ENCODE results near the gene ENOX2.

Gene ENOX2

DNA sequence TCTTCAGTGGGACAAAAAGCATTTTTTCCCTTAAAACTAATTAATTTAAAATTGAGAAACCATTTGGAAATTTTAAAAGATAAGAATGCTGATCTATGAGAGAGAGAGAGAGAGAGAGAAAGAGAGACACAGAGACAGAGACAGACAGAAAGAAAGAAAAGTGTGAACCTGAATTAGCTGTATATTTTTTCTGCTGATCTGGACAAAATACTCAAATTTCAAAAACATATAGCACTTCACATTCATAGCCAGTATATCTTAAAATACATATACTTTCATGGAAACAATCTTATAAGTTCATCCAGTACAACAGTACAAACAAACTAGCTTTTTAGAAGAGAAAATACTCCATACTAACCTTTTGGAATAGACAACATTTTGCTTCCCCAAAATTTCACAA, 18.4 kb downstream of the ENOX2 start:
- no peak for DNase-seq

GRCh38 chrX:130879869-130880268, 23.1 kb downstream of the ENOX2 start:
- no peak for DNase-seq

DNA sequence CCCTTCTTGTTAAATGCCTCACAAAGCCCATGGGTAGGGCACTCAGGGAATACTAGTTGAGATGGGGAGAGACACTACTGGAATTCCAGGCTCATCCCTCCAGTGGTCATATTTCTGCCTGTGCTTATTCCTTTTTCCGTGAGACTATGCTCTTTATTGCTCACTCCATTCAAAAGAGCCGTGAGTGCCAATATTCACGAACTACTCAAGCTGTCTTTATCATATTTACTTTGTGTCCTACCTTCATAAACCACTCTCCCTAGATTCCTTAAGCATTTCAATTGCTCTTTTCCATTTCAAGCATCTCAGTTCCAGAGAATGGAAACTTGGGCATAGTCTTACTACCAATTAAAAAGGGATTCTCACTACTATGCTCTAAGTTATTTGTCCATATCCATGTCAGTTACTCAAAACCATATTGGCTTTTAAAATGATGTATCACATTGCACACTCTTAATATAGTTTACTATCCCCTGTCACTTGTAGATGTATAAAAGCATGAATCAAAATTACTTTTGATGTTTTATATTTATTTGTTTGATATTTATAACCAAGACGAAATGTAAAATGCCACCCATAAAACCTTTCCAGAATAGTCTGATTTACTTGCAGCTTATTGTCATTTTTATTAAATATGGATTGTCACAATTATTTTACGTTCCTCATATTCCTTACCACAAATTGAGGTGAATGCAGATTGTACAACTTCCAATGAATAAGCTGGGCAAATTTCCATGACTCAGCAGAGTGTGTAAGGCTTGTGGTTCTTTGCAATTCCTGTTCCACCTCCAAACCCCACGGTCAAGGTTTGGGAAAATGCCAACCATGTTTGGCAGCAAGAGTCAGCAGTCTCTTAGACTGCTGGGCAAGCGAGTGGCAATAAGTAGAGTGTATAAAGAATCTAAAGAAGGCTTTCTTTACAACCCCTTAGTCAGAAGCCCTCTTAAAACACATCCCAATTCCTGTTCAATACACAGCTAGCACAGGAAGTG, 24.4 kb downstream of the ENOX2 start:
- no peak for DNase-seq

DNA sequence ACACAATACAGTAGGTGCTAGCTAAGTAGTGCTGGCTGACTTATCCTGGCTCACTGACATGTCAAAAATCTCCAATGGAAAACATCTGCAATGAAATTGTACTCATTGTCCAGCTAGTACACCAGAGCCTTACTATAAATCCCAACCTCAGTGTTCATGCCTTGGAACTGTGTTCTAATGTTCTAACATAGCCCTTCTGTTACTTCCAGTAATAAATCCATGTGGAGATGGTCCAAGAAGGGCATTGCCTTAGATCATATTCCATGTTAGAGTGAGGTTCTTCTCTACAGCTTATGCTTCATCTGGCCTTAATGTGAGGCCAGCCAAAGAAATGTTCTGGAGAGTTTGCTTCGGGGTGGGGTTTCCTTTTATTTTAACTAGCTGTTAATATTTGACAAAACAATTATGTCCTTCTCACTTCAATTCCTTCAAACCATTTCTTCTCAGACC, 25.1 kb downstream of the ENOX2 start:
- DNase-seq: no peak

DNA sequence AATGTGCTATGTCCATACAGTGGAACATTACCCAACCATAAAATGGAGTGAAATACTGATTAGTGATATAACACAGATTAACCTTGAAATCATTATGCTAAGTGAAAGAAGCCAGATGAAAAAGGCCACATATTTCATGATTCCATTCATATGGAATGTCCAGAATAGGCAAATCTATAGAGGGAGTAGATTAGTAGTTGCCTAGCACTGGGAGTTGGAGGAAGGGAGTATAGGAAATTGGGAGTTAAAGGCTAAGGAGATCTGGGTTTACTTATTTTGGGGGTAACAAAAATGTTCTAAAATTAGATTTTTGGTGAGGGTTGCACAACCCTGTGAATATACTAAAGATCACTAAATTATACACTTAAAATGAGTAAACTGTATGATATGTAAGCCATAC, 26.8 kb downstream of the ENOX2 start:
- DNase-seq: no peak

GRCh38 chrX:130874751-130875150, 28.3 kb downstream of the ENOX2 start:
- no peak for DNase-seq

DNA sequence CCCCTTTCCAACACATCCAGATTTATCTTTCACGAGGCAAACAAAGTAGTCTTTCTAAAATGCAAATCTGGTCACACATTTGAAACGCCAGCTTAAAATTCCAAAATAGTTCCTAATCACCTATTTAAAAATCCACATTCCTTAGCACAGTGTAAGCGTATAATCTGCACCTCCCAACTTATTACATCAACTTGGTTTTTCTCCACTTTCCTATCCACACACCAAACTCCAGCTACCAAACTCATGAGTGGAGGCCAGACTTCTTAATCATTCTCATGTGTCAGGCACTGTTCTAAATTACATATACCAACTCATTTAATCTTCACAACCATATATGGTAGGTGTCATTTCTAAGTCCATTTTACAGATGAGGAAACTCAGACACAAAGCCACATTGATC, 33.8 kb downstream of the ENOX2 start:
- DNase-seq: no peak

GRCh38 chrX:130861462-130861861, 41.5 kb downstream of the ENOX2 start:
- DNase-seq: no peak

GRCh38 chrX:130857207-130857606, 45.8 kb downstream of the ENOX2 start:
- no peak for DNase-seq

- no peak for DNase-seq
Measured at GRCh38 chrX:130851569-130851968, 51.4 kb downstream of the ENOX2 start.

DNA sequence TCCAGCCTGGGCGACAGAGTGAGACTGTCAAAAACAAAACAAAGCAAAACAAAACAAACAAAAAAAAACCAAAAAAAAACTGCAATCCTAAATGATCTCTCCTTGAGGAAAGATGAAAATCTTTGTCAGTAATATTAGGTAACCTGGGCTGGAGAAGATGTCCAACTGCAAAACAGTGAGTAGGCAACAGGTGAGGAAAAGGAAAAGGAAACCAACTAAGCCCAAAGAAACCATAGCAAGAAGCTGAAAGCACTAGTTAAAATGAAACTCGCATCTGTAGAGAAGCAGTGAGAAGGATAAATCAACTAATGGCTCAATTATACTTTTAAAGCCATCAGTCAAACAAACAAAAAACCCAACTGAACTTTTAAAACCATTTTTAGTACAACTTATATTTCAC, 54.2 kb downstream of the ENOX2 start:
- DNase-seq: no peak

DNA sequence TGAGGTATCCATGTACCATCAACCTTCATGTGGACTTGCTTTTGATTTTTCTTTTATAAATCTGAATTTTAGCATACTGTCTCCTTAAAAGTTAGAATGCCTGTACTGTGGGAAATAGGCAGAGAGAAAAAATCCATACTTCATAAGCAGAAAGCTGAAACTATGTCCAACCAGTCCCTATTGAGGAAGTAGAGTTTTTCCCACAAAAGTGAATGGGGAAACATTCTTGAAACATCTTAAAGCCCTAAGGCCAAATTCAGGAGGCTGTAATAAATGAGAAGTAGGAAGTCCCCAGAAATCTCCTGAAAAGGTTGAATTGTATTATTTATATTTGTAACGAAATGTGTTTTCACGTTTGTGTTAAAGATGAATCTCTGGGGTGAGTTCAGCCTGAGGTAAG, 56.3 kb downstream of the ENOX2 start:
- DNase-seq: no peak

- no peak for DNase-seq
Measured at GRCh38 chrX:130841776-130842175, 61.2 kb downstream of the ENOX2 start.

DNA sequence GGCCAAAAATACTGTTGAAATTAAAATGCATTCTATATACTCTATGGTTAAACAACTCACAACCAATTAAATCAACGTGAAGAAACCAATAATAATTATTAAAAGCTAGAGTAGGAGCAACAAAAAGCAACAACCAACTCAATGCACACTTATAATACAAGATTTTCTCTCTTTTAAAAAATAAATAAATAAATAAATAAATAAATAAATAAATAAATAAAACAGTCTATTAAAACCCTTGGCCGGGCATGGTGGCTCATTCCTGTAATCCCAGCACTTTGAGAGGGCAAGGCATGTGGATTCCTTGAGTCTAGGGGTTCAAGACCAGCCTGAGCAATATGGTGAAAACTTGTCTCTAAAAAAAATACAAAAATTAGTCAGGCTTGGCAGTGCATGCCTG, 62.7 kb downstream of the ENOX2 start:
- no peak for DNase-seq

DNA sequence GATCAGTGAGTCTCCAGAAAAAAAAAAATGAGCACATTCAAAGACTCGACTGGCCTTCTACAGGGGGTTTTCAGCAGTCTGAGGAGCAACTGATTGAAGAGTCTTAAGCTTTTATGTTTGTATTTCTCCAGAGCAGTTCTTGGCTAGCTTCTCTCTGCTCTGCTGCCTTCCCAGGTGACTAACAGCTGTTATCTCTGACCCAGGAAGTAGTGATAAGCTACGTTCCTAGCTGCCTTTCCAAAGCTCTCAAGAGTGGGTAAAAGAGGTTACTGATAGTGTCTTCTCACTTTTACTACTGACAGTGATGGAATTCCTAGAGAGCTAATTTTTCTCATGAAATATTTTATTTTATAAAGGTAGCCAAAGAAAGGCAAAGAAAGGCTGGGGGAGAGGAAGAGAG, 66.6 kb downstream of the ENOX2 start:
- DNase-seq: no peak

GRCh38 chrX:130834830-130835229, 68.2 kb downstream of the ENOX2 start:
- no peak for DNase-seq

DNA sequence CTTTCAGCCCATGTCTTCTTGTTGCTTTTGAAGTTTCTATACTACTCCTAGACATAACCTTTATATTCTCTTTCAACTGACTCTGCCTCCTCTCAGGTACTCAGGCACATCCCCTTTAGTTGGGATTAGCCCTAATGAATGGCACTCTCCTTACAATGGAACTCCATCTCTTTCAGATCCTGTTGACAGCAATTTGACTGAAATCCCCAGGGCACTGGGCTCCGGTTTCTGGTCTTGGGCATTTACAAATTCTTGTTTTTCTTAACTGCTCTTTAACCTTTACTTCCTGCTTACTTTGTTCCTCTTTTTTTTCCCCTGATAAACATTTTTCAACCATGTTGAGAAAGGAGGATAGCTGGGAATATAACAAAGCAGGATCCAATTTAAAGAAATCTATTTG, 68.9 kb downstream of the ENOX2 start:
- no peak for DNase-seq

- DNase-seq: no peak
Measured at GRCh38 chrX:130831347-130831722, 71.7 kb downstream of the ENOX2 start.

GRCh38 chrX:130830599-130831346, 72.2 kb downstream of the ENOX2 start:
- DNase-seq: no peak

DNA sequence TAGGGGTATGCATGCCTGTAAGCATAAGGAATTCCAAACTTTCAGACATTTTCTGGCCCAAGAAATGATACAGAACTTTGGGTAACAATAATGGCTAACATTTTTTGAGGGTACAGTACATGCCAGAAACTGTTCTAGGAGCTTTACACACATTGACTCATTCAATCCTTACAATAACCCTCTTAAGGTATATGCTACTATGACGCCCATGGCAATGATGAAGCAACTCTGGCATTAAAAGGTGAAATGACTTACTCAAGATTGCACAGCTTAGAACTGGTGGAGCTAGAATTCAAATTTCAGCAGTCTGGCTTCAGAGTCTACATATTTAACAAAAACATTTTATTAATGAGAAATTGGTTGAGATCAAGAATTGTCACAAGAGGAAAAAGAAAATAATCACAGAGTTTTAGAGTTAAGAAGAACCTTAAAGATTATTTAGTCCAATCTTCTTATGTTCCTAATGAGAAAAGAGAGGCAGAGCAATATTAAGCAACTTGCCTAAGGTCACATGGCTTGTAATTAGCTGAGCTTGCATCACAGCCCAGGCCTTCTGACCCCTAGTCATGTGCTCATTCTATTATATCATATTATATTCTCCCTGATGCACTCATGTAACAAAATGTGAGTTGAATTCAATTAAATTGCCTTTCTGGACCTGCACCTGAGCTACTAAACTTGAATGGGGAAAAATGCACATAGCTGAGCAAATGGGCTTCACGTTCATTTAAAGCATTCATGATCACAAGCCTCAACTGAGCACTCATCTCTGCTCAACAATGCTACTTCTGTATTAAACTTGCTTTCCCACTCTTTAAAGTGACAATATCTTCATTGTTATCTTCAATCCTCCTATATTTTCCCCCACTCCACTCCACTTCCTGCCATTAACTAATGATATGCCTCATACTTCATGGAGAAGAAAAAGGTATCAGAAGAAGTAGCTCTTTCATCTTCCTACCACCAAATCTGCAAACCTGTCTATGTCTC, 73.2 kb downstream of the ENOX2 start:
- DNase-seq: no peak

- DNase-seq: no peak
Measured at GRCh38 chrX:130828641-130829040, 74.4 kb downstream of the ENOX2 start.

DNA sequence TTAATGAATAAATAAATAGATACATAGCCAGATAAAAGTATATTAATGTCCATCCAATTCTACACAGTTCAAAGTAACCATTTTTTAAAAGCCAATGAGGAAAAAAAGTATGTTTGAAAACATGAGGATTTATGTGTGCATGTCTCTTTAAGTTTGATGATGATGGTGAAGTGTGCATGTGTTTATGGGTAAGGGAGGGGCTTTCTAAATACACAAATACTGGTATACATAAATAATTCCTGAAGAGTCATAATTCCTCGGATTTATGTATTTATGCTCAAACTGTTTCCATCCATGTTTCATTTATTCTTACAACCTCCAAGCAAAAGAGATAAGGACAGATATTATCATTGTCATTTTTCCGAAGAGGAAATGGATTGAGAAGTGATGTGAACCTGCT, 75.4 kb downstream of the ENOX2 start:
- no peak for DNase-seq

DNA sequence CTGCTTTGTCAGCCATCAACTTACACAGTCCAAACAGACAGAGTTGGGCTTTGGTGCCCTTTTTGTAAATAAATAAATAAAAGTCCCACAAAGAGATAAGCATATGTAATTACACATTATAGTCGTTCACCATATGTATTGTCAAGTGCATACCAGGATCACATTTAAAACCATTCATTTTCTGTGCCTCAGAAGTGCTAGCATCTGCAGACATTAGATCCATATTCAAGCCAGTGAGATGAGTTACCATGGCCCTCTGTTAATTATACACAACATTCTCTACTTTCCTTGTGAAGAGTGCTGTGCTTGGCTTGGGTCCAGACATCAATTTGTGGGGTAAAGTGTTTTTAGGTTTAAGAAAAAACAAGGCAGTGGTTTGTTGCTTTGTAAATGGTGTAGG, 76.8 kb downstream of the ENOX2 start:
- no peak for DNase-seq
